GM18505 (cell line): ENCODE data around the gene AGO3.

Experiments used
- ATAC-seq: cut with Tn5 transposase; IDR thresholded peaks from one replicate; pipeline ENCODE4 v1.9.1; 2021; ENCODE audit not compliant: unreplicated experiment
- POLR2A ChIP-seq: IDR thresholded peaks from 4 replicates; pipeline ENCODE4 v1.6.1; 2011; ENCODE audit warnings: borderline replicate concordance; ENCODE audit not compliant: insufficient read depth, insufficient read length; ENCODE audit errors: extremely low read depth

AGO3 gene

DNA sequence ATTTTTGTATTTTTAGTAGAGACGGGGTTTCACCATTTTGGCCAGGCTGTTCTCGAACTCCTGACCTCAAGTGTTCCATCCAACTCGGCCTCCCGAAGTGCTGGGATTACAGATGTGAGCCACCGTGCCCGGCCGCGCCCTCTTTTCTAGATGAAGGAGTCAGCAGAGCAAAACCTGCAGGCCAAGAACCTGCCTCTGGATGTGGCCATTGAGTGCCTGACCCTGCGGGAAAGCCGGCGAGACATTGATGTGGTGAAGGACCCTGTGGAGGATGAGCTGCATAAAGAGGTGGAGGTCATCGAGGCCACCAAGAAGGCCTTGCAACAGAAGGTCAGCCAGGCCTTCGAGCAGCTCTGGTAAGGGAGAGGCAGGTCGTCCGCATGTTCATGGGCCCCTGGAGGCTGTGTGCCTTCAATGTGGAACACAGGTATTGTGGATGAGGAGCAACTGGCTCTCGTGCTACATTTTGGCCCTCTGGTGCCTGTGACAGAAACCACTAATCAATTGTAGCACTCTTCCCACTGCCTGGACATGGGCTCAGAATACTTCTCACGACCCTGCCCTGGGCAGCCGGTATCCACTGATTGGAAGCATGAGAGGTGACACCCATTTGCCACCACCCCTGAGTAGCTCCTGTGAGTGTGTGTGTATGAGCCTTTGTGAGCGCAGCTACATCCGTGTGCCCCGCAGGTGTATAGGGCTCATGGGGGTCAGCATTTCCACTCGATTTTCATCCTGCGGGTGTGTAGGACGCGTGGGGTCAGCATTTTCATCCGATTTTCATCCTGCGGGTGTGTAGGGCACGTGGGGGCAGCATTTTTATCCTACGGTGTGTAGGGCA, 155.0 kb downstream of the AGO3 start:
- no peak for ATAC-seq
- TF ChIP-seq POLR2A = no peak

GRCh38 chr1:36086529-36087232, 155.8 kb downstream of the AGO3 start:
- no peak for TF ChIP-seq POLR2A
- ATAC-seq = no peak

DNA sequence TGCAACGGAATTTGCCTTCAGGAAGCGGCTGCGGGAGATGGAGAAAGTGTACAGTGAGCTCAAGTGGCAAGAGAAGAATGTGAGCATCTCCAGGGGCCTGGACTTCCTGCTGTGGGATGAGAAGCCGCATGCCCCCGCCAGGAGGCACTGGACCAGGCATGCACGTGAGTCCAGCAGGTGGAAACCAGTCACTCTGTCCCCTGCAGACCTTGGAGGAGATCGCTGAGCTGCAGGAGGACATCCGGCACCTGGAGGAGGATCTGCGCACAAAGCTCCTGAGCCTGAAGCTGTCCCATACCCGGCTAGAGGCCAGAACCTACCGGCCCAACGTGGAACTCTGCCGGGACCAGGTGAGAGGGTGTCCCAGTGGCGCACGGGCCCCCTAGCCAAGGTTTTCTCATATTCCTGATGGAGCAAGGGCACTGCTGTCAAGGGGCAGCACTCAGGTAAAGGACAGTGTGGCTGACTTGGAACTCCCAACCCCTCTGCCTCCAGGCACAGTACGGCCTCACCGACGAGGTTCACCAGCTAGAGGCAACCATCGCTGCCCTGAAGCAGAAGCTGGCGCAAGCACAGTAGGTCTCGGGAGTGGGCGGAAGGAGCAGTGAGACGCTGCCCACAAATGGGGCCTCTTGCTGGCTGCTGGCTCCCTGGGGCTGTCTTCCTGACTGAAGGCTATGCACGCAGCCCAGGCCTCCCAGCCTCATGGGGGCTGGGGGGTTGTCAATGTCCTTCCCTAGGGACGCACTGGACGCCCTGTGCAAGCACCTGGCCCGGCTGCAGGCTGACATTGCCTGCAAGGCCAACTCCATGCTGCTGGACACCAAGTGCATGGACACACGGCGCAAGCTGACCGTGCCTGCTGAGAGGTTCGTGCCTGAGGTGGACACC, 156.6 kb downstream of the AGO3 start:
- no peak for TF ChIP-seq POLR2A
- no peak for ATAC-seq

DNA sequence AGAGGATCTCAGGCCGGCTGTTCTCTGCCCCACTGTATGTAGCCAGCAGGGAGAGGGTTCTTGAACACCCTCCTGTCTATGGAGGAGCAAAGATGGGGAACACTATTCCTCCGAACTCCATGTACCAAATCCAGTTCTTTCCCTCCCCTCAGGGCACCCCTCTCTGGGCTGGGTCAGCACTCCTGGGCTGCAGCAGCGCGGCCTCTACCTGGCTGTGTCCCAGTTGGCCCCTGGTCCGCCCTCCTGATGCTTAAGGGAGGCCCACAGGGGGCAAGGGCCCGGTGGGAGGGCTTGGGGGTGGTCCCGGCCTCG, 157.3 kb downstream of the AGO3 start:
- peak; percentile 6 for ATAC-seq
- no peak for TF ChIP-seq POLR2A

DNA sequence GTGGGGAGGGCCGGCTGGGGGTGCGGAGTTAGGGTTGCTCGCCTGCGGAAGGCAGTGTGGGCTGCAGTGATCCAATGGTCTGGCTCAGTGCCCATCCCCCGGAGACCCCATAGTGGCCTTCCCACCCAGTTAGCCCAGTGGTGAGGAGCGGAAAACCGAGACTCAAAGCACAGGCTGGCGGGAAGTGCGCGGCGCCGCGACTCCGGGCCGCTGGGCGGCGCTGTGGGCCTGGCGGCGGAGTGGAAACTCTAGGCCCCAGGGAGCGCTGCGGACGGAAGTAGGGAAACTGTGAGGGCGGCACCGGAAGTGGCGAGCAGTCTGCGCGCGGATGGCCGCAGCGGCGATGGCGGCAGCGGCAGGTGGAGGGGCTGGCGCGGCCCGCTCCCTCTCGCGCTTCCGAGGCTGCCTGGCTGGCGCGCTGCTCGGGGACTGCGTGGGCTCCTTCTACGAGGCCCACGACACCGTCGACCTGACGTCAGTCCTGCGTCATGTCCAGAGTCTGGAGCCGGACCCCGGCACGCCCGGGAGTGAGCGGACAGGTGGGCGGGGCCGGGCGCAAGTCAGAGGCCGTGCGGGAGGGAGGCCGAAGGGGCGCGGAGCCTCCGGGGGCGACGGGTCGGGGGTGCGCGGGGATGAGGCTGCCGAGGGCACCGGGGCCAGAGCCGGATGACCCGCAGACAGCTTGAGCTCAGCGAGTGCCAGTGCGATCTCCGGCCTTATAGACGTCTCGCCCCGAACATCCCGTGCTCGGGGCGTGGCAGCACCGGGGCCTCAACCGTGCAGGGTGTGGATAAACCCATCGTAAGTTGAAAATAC, 157.9 kb downstream of the AGO3 start, which contains the start of gene ADPRS:
Gene ADPRS, plus strand, starts transcription at position 316 of the 816 bp plus-strand sequence. Its CDS starts 13 bp downstream, at position 329.
- ATAC-seq = peak; percentile 78
- peak; percentile 97 for TF ChIP-seq POLR2A

DNA sequence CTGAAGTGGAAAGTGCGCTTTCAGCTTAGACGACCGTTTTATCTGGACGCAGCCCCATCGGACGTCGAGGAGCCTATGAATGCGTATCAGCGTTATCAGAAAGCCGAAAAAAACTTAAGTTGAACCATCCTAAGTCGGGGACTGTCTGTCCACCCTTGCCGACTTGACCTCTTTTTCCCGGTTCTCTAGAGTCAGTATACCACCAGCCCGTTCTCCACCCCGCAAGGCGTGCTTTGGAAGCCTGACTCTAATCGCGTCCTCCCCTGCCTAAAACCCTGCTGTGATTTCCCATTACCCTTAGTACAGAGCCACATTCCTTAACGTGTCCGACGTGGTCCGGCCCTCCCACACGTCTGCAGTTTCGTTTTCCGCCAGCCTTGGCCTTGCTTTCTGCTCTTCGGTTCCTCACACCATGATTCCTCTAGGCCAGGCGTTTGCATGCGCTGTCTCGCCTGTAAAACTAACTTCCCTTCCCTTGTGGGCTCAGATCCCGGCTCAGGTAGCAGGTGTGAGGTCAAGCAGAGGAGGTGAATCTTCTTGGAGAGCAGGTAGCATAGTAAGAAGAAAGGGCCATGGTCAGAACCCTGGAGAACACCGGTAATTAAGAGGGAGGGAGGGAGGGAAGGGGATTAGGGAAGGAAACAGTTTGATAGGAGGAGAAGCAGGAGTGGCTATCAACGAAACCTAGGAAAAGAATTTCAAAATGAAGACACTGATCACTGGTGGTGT, 158.7 kb downstream of the AGO3 start:
- ATAC-seq = no peak
- peak; percentile 19 for TF ChIP-seq POLR2A

- ATAC-seq = no peak
- TF ChIP-seq POLR2A = no peak
Observed at GRCh38 chr1:36091141-36091540, 160.2 kb downstream of the AGO3 start.

- TF ChIP-seq POLR2A = no peak
Observed at GRCh38 chr1:36091698-36092097, 160.8 kb downstream of the AGO3 start.

GRCh38 chr1:36092166-36092797, 161.4 kb downstream of the AGO3 start:
- ATAC-seq = no peak
- TF ChIP-seq POLR2A = no peak

More at GRCh38 chr1:36091698-36092097, 160.8 kb downstream of the AGO3 start:
- no peak for ATAC-seq

DNA sequence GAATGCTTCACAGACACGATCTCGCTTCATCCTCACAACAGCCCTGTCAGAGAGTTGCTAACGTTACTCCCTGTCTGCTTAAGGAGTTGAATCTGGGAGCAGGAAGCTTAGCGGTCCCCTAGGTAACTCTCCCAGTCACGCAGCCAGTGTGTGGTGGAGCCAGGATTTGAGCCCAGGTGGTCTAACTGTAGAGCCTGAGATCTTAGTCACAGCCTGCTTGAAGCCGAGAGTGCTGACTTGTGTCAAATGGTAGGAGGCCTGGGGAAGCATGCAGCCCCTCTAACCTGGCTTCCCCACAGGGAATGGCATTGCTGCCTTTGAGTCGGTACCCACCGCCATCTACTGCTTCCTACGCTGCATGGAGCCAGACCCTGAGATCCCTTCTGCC, 161.9 kb downstream of the AGO3 start:
- TF ChIP-seq POLR2A = no peak
- no peak for ATAC-seq

DNA sequence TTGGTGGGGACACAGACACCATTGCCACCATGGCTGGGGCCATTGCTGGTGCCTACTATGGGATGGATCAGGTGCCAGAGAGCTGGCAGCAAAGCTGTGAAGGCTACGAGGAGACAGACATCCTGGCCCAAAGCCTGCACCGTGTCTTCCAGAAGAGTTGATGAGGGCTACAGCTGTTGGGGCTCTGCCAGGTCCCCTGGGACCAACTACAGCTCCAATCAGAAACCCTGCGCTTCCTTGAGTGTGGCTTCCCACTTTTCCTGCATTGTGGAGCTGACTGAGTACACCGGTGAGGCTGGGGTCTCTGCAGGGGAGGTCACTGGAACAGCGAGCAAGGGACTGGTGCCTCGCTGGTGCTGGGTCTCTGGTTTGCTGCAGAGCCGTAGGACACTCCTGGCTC, 162.3 kb downstream of the AGO3 start:
- no peak for TF ChIP-seq POLR2A
- no peak for ATAC-seq

- no peak for ATAC-seq
- TF ChIP-seq POLR2A = no peak
Observed at GRCh38 chr1:36093929-36094328, 163.0 kb downstream of the AGO3 start.

- TF ChIP-seq POLR2A = no peak
Observed at GRCh38 chr1:36094621-36095061, 163.7 kb downstream of the AGO3 start.

More at GRCh38 chr1:36094621-36095061, 163.7 kb downstream of the AGO3 start:
- no peak for ATAC-seq
